PC-9 (cell line): ENCODE measurements around the gene XPC. TPM values are rescaled to one million over a fixed set of nuclear protein-coding genes. Genes with fewer than 3 reads are reported as not detected.

Source experiments
- BruUV-seq: library from RNA; stranded (reverse); fragments of 400-500 nt; replicated peaks from 2 replicates; lab custom pipeline; 2021; lab: Mats Ljungman, UMichigan
- CTCF ChIA-PET: fragments of 300-600 bp; sonication (Branson Sonifier 250); formaldehyde crosslinking; loops from one replicate; lab custom pipeline; 2022; ENCODE audit warnings: antibody characterized with exemption; lab: Charles Lee
- POLR2A ChIA-PET: fragments of 300-600 bp; sonication (Branson Sonifier 250); formaldehyde crosslinking; loops from one replicate; lab custom pipeline; 2022; ENCODE audit warnings: antibody characterized with exemption; ENCODE audit not compliant: unreplicated experiment; lab: Charles Lee
- DNase-seq, 2 experiments: peaks; one replicate each; pipeline versions ENCODE4 v3.0.0 to v3.0.0-alpha.2; 2015 to 2022; ENCODE audit warnings: mixed read lengths in 1 of 2
- H2AFZ ChIP-seq: fragments of 200-600 bp; sonication (generic); 2 replicates; pipeline ENCODE4 v1.8.1; 2017; ENCODE audit warnings: antibody characterized with exemption
- H3F3A ChIP-seq: fragments of 200-600 bp; sonication (generic); 2 replicates; pipeline ENCODE4 v1.8.1; 2017; ENCODE audit warnings: antibody characterized with exemption, mild to moderate bottlenecking, low read depth; ENCODE audit not compliant: insufficient read depth
- H3K27ac ChIP-seq: fragments of 200-600 bp; sonication (generic); 2 replicates; pipeline ENCODE4 v1.6.1; 2016; ENCODE audit warnings: mixed run types
- H3K27me3 ChIP-seq: fragments of 200-600 bp; sonication (generic); 2 replicates; pipeline ENCODE4 v1.6.1; 2016; ENCODE audit warnings: low read depth, mixed run types; ENCODE audit not compliant: insufficient read depth
- H3K36me3 ChIP-seq: fragments of 200-600 bp; sonication (generic); 2 replicates; pipeline ENCODE4 v1.6.1; 2016; ENCODE audit warnings: low read depth, mixed run types
- H3K4me1 ChIP-seq: fragments of 200-600 bp; sonication (generic); replicated peaks from 2 replicates; pipeline ENCODE4 v1.6.1; 2016; ENCODE audit warnings: mixed run types; ENCODE audit not compliant: insufficient read depth
- H3K4me2 ChIP-seq: fragments of 200-600 bp; sonication (generic); 2 replicates; pipeline ENCODE4 v1.6.1; 2017; ENCODE audit warnings: mixed run types
- H3K4me3 ChIP-seq: fragments of 200-600 bp; sonication (generic); 2 replicates; pipeline ENCODE4 v1.6.1; 2016; ENCODE audit warnings: mixed run types
- H3K79me2 ChIP-seq: fragments of 200-600 bp; sonication (generic); 2 replicates; pipeline ENCODE4 v1.6.1; 2017; ENCODE audit warnings: low read depth, mixed run types
- H3K9me2 ChIP-seq: fragments of 200-600 bp; sonication (generic); 2 replicates; pipeline ENCODE4 v1.8.1; 2017; ENCODE audit warnings: mild to moderate bottlenecking; ENCODE audit not compliant: insufficient read depth
- H3K9me3 ChIP-seq: fragments of 200-600 bp; sonication (generic); 2 replicates; pipeline ENCODE4 v1.8.1; 2016; ENCODE audit warnings: low read depth; ENCODE audit not compliant: insufficient read depth
- H4K20me1 ChIP-seq: fragments of 200-600 bp; sonication (generic); 2 replicates; pipeline ENCODE4 v1.8.1; 2017; ENCODE audit not compliant: insufficient read depth
- CTCF ChIP-seq: fragments of 200-600 bp; sonication (generic); conservative IDR thresholded peaks from 2 replicates; pipeline ENCODE4 v1.6.1; 2017; ENCODE audit warnings: mixed run types, antibody characterized with exemption, mild to moderate bottlenecking, moderate library complexity
- EZH2 ChIP-seq: fragments of 200-600 bp; sonication (generic); IDR thresholded peaks from 2 replicates; pipeline ENCODE4 v1.8.0; 2017; ENCODE audit warnings: antibody characterized with exemption, low read depth
- intact Hi-C: fragments of 100-400 bp; cut with micrococcal nuclease; formaldehyde crosslinking; loops from one replicate; pipeline ENCODE4 v1.10.0; 2022; ENCODE audit not compliant: unreplicated experiment
- total RNA-seq: library from RNA; stranded (reverse); gene quantifications from 2 replicates; pipeline ENCODE4 v1.2.3, GENCODE V29; 2021

The XPC gene
- total RNA-seq, 1 experiment from 2014 or later = 27.1 TPM

- BruUV-seq = no TSS peak
- peaks cover 22% of the 10 kb centered on the region for H3K36me3 ChIP-seq
These were observed 23.4 kb downstream of the XPC start for GRCh38 chr3:14154895-14155440.

GRCh38 chr3:14154276-14154675, 24.1 kb downstream of the XPC start:
- peaks cover 17% of the 10 kb centered on the region for H3K36me3 ChIP-seq

More at GRCh38 chr3:14154895-14155440, 23.4 kb downstream of the XPC start:
- H3K4me1 ChIP-seq = no peaks in the 10 kb centered on the region
- H3F3A ChIP-seq = no peaks in the 10 kb centered on the region
- TF ChIP-seq EZH2 (no peak), CTCF (no peak)
- CTCF ChIA-PET = no interaction called here
- H3K4me3 ChIP-seq = no peak overlapping the region
- no peaks in the 10 kb centered on the region for H3K9me3 ChIP-seq
- no peak overlapping the region for H3K4me2 ChIP-seq
- H3K79me2 ChIP-seq = no peaks in the 10 kb centered on the region
- H4K20me1 ChIP-seq = no peaks in the 10 kb centered on the region
- H3K27me3 ChIP-seq = no peaks in the 10 kb centered on the region
- POLR2A ChIA-PET = no interaction called here
- H3K27ac ChIP-seq = no peak overlapping the region
- no peak overlapping the region for H2AFZ ChIP-seq
- H3K9me2 ChIP-seq = no peaks in the 10 kb centered on the region
- no peak for DNase-seq
- intact Hi-C loops = no loop called here

DNA sequence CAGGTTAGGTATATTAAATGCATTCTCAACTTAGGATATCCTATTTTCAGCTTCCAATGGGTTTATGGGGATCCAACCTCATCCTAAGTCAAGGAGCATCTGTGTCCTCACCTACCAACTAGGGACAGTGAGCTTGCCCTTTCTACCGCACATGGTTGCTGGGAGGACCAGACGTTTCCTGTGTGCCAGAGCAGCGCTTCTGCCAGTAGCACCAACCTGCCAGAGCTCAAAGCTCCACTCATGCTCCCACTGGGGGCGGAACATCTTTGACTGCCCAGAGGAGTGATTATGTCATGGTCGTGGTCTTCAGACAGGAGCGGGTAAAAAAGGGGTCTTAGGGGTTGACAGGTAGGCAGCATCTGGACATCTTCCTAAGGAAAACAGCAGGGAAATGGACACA, 24.7 kb downstream of the XPC start:
- H4K20me1 ChIP-seq = no peaks in the 10 kb centered on the region
- H3K9me2 ChIP-seq = no peaks in the 10 kb centered on the region
- H3K27ac ChIP-seq = no peak overlapping the region
- H3K27me3 ChIP-seq = no peaks in the 10 kb centered on the region
- no peaks in the 10 kb centered on the region for H3K4me1 ChIP-seq
- H3K79me2 ChIP-seq = no peaks in the 10 kb centered on the region
- ChIA-PET CTCF (no interaction called here), POLR2A (interaction anchor here (0.5 kb wide), 1 partner anchor 29 kb away, joined by 3 read pairs; the partner anchor contains the start of genes CHCHD4 and TMEM43)
- no peaks in the 10 kb centered on the region for H3F3A ChIP-seq
- peaks cover 11% of the 10 kb centered on the region; the same call in 1 of the 2 replicates for H3K36me3 ChIP-seq
- BruUV-seq = no TSS peak
- no peak overlapping the region for H3K4me3 ChIP-seq
- no peak overlapping the region for H2AFZ ChIP-seq
- H3K9me3 ChIP-seq = no peaks in the 10 kb centered on the region
- TF ChIP-seq EZH2 = no peak
- no peak for TF ChIP-seq CTCF
- intact Hi-C loops = no loop called here
- no peak overlapping the region for H3K4me2 ChIP-seq
- DNase-seq = no peak

More at GRCh38 chr3:14154276-14154675, 24.1 kb downstream of the XPC start:
- no peak overlapping the region for H3K4me2 ChIP-seq
- H3K27ac ChIP-seq = no peak overlapping the region
- no peaks in the 10 kb centered on the region for H3K27me3 ChIP-seq
- no peaks in the 10 kb centered on the region for H3K9me3 ChIP-seq
- H3K4me1 ChIP-seq = no peaks in the 10 kb centered on the region
- H3K9me2 ChIP-seq = no peaks in the 10 kb centered on the region
- intact Hi-C loops = no loop called here
- ChIA-PET POLR2A (no interaction called here), CTCF (no interaction called here)
- BruUV-seq = no TSS peak
- no peaks in the 10 kb centered on the region for H3K79me2 ChIP-seq
- DNase-seq = no peak
- no peaks in the 10 kb centered on the region for H4K20me1 ChIP-seq
- no peak overlapping the region for H2AFZ ChIP-seq
- H3K4me3 ChIP-seq = no peak overlapping the region
- TF ChIP-seq CTCF (no peak), EZH2 (no peak)
- no peaks in the 10 kb centered on the region for H3F3A ChIP-seq
